ENCODE measurements around the gene PIK3IP1. TPM values are rescaled to one million over a fixed set of nuclear protein-coding genes. Genes with fewer than 3 reads are reported as not detected.

PIK3IP1 gene
- polyA plus RNA-seq, 1 experiment = 11.8 TPM

DNA sequence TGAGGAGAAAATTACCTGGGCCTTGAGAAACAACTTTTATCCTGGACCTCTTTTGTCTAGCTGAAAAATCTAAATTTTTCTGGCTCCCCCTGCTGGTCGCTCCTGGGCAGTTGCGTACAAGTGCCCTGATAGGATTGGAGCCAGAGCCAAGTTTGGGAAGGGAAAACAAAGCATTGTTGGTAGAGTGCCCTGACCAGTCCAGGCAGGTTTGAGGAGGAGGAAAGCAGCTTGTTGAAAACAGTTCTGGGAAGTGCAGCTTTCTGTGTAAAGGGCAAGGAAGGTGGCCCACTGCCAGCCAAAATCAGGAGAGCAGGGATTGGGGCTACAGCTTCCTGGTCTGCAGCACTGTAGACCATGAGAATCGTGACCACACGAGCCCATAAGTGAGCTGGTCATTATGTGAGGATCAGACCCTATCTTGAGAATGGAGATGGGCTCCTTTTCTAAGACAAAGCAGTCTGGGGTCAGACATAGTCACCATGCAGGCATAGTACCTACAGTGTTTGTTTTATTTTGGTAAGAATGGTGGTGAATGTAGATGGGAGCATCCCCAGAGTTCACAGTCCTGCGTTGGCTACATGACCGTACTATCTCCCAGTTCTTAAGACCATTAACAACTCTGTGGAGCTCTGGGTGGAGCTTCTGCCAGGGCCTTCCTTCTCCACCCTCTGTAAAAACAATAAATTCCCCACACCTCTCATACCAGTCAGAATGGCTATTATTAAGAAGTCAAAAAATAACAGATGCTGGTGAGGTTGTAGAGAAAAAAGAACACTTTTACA, 21.3 kb upstream of the PIK3IP1 start:
- ChIA-PET POLR2A (no interaction called here), CTCF (interaction anchor here (0.6 to 8.0 kb wide), 26 partner anchors 8 to 1411 kb away, joined by 3 to 143 read pairs (median 4); partner anchors contain the start of genes LIMK2 and PIK3IP1)
- H3K36me3 ChIP-seq (ENCODE audit: control insufficient read depth, insufficient read depth, low read length) = no peaks in the 10 kb centered on the region
- no peak for DNase-seq (ENCODE audit: low read depth)
- H3K27me3 ChIP-seq (ENCODE audit: control insufficient read depth, insufficient read depth, low read length) = no peaks in the 10 kb centered on the region
- H3K4me3 ChIP-seq (ENCODE audit: low read depth, low read length) = no peak overlapping the region
- TF ChIP-seq, protein P1, sequence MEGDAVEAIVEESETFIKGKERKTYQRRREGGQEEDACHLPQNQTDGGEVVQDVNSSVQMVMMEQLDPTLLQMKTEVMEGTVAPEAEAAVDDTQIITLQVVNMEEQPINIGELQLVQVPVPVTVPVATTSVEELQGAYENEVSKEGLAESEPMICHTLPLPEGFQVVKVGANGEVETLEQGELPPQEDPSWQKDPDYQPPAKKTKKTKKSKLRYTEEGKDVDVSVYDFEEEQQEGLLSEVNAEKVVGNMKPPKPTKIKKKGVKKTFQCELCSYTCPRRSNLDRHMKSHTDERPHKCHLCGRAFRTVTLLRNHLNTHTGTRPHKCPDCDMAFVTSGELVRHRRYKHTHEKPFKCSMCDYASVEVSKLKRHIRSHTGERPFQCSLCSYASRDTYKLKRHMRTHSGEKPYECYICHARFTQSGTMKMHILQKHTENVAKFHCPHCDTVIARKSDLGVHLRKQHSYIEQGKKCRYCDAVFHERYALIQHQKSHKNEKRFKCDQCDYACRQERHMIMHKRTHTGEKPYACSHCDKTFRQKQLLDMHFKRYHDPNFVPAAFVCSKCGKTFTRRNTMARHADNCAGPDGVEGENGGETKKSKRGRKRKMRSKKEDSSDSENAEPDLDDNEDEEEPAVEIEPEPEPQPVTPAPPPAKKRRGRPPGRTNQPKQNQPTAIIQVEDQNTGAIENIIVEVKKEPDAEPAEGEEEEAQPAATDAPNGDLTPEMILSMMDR (IDR thresholded peaks at IDR 0.05; ENCODE audit: insufficient read depth, low read depth, low read length) = peak; percentile 90

DNA sequence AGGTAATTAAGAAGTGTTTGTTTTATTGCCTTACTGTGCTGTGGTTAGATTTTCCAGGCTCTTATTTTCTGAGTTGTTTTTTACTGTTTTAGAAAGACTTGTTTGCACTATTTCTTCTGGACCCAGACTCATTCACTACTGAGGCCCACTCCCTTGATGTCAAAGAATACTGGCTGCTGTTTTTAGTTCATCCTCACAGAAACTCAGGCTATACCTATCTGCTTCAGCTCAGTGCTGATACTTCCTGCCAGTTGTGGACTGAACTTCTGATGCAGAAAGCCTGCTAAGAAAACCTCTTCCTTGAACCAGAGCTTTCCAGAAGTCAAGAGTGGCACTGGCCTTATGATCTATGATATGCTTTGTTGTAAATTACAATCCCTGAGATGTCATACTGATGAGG, 15.9 kb upstream of the PIK3IP1 start:
- no peaks in the 10 kb centered on the region for H3K36me3 ChIP-seq (ENCODE audit: control insufficient read depth, insufficient read depth, low read length)
- CTCF ChIA-PET = interaction anchor here (8.0 kb wide), 1 partner anchor 11 kb away, joined by 143 read pairs; the partner anchor contains the start of gene PIK3IP1
- H3K4me3 ChIP-seq (ENCODE audit: low read depth, low read length) = no peak overlapping the region
- TF ChIP-seq, protein P1 (IDR thresholded peaks at IDR 0.05; ENCODE audit: insufficient read depth, low read depth, low read length) = no peak
- no peak for DNase-seq (ENCODE audit: low read depth)
- POLR2A ChIA-PET = no interaction called here
- no peaks in the 10 kb centered on the region for H3K27me3 ChIP-seq (ENCODE audit: control insufficient read depth, insufficient read depth, low read length)

DNA sequence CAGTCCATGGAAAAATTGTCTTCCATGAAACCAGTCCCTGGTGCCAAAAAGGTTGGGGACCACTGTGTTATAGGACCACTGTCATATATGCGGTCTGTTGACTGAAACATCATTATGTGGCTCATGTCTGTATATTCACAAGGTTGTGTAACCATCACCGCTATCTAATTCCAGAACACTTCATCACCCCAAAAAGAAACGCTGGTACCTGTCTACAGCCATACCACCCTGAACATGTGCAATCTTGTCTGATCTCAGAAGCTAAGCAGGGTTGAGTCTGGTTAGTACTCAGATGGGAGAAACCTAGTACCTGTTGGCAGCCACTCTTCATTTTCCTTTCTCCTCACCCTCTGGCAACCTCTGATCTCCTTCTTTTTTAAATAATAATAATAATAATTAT, 12.9 kb upstream of the PIK3IP1 start:
- POLR2A ChIA-PET = no interaction called here
- H3K4me3 ChIP-seq (ENCODE audit: low read depth, low read length) = no peak overlapping the region
- CTCF ChIA-PET = interaction anchor here (0.7 to 1.3 kb wide), 2 partner anchors 8 to 578 kb away, joined by 3 to 6 read pairs; no protein-coding TSS in a partner anchor

DNA sequence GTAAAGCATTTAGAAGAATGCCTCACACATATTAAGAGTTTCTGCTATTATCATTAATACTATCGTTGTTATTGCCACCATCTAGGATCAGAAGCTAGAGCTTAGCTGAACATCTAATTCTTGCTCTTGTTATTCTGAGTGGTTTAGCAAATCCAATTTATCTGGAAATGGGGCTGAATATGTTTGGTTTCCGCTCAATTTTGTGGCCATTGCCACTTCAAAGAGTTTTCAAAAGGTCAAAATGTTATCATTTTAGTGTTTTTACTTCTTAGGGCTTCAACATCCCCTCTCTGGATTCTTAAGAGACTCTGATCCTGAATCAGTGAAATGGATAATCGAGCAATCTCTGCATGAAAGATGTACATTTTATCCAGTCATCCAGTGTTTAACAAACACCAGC, 10.2 kb upstream of the PIK3IP1 start:
- H3K4me3 ChIP-seq (ENCODE audit: low read depth, low read length) = no peak overlapping the region
- DNase-seq (ENCODE audit: low read depth) = no peak
- TF ChIP-seq, protein P1 (IDR thresholded peaks at IDR 0.05; ENCODE audit: insufficient read depth, low read depth, low read length) = no peak
- H3K27me3 ChIP-seq (ENCODE audit: control insufficient read depth, insufficient read depth, low read length) = peaks cover 2% of the 10 kb centered on the region; the same call in 1 of the 2 replicates
- ChIA-PET CTCF (interaction anchor here (1.0 to 14.0 kb wide), 2 partner anchors 9 to 19 kb away, joined by 3 to 143 read pairs; no protein-coding TSS in a partner anchor), POLR2A (no interaction called here)
- no peaks in the 10 kb centered on the region for H3K36me3 ChIP-seq (ENCODE audit: control insufficient read depth, insufficient read depth, low read length)

More for the DNA sequence above, 12.9 kb upstream of the PIK3IP1 start:
- no peak for DNase-seq (ENCODE audit: low read depth)
- Histone ChIP-seq H3K27me3 (ENCODE audit: control insufficient read depth, insufficient read depth, low read length) (no peaks in the 10 kb centered on the region), H3K36me3 (ENCODE audit: control insufficient read depth, insufficient read depth, low read length) (no peaks in the 10 kb centered on the region)
- TF ChIP-seq, protein P1 (IDR thresholded peaks at IDR 0.05; ENCODE audit: insufficient read depth, low read depth, low read length) = no peak

DNA sequence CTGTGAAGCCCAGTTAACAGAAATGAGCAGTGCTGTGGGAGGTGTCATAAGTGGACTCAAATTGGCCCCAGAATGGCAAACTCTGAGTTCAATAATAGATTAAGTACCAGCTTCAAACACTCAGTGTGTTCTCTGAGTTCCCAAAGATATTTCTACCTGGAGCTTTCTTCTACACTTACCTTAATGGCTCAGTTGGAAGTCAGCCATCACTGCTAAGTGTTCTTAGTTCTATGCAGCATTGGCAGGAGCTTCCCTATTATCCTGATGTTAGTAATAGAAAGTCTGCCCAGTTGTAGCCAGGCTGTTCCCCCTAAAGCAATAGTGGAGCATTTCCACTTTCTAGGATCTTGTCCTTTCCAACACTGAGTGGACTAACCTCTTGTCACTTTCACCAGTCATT, 9.7 kb upstream of the PIK3IP1 start:
- Histone ChIP-seq H3K36me3 (ENCODE audit: control insufficient read depth, insufficient read depth, low read length) (no peaks in the 10 kb centered on the region), H3K4me3 (ENCODE audit: low read depth, low read length) (no peak overlapping the region), H3K27me3 (ENCODE audit: control insufficient read depth, insufficient read depth, low read length) (peaks cover 2% of the 10 kb centered on the region; the same call in 1 of the 2 replicates)
- TF ChIP-seq, protein P1 (IDR thresholded peaks at IDR 0.05; ENCODE audit: insufficient read depth, low read depth, low read length) = no peak
- ChIA-PET CTCF (interaction anchor here (2.5 to 14.0 kb wide), 2 partner anchors 10 to 17 kb away, joined by 6 to 143 read pairs; no protein-coding TSS in a partner anchor), POLR2A (no interaction called here)
- no peak for DNase-seq (ENCODE audit: low read depth)

All from BJ (cell line).